ENCODE data around the gene ITGAV.

DNA sequence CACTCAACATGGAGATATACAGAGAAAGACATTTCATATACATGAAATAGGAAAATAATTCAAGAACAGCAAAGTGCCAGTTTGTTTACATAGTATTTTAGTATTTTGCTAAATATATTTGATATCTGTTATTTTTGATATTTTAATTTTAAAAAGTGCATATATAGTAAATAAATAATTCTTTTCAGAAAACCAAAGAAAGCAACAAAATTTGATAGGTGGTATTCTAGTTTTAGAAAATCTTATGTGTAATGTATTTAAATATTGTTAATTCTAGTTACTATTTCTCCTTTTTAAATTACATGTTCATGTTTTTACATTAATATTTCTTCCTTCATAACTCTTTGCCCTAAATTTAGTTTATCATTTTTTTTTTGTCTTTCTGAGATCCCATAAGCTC lies 69.5 kb downstream of the ITGAV start:
- TF ChIP-seq CTCF (IDR thresholded peaks at IDR 0.05) (no peak), EZH2 (IDR thresholded peaks at IDR 0.05) (no peak), EZH2phosphoT487 (IDR thresholded peaks at IDR 0.05) (no peak)
